DMS53 treated with DMSO at 0.1 percent for 48 hours (cell line): ENCODE results near the gene ZNF184.
"Not testable (repeated sequence)": the region's sequence is repeated elsewhere in the genome, so short reads cannot be mapped to it uniquely, and the experiment has no call there.

ENCODE experiments used
- DNase-seq: peaks from one replicate; lab custom pipeline; 2025; ENCODE audit not compliant: unreplicated experiment; lab: John Stamatoyannopoulos, UW

Gene ZNF184

DNA sequence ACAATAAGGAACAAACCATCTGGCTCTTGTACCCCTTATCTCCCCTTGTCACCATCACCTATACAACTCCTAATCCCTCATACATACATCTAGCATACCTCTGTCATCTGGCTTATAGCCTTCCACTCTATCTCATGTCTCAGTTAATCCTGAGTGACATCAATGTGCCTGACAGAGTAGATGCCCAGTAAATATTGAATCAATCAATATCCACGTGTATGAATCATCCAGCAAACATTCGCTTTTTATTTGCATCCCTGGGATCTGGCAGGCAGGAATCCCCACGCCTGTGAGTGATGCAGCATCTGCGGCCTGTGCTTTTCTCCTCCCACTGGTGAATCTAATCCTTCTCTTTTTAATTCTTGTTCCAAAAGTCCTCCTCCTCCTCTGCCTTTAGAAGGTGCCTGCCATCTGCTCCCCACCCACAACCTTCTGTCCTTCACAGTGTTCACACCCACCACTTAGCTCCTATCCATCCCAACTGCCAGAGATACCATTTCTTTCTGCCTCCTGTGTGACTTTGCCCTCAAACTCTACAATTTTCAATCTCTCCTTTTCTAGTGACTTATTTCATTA, 46.8 kb downstream of the ZNF184 start:
- DNase-seq, result no peak

DNA sequence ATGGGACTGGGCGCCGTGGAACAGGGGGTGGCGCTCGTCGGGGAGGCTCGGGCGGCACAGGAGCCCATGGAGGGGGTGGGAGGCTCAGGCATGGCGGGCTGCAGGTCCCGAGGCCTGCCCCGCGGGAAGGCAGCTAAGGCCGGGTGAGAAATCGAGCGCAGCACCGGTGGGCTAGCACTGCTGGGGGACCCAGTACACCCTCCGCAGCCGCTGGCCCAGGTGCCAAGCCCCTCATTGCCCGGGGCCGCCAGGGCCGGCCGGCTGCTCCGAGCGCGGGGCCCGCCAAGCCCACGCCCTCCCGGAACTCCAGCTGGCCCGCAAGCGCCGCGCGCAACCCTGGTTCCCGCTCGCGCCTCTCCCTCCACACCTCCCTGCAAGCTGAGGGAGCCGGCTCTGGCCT, 48.1 kb downstream of the ZNF184 start:
- not testable (repeated sequence) for DNase-seq

DNA sequence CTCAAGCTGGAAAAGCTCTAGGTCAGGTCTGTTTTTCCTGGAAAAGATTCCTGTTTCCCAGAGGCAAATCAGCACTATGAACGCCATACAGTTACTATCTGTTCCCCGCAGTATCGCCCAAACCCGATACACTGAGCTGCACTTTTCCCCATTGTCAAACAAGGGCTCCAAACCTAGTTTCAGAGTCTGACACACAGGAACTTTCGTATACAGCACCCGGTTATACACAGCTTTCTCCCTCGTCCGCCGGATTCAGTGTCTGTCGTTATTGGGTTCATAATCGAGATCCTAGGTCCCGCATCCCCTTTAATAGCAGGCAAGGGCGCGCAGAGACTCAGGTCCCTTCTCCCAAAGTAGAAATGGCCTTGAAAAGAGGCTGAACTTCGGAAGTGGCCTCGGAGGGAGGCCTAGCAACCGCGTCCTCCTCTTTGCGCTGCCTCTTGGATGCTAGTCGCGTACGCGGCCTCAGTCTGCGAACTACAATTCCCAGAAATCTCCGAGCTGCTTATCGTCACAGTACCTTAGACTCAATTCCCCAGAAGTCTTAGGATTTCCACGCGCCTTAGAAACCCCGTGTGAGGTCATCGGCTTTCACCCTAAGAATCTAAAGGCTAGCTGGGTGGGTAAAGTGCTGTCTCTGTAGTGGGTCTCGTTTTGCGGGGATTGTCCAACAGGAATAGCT, 50.1 kb downstream of the ZNF184 start:
- DNase-seq, result no peak

DNA sequence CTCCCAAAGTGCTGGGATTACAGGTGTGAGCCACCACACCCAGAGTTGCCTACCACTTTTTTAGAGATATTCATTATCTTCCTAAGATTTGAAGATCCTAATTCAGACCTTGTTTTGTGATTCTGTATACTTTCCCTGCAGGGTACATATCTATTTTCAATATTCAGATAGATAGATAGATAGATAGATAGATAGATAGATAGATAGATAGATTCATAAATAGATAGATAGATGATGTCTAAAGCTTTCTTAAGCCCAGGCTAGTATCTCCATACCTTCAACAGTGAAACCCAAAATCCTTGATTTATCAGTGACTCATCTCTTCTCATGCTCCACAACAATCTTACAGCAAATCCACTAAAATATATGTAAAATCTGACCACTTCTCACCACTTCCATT, 53.5 kb downstream of the ZNF184 start:
- DNase-seq, result no peak

DNA sequence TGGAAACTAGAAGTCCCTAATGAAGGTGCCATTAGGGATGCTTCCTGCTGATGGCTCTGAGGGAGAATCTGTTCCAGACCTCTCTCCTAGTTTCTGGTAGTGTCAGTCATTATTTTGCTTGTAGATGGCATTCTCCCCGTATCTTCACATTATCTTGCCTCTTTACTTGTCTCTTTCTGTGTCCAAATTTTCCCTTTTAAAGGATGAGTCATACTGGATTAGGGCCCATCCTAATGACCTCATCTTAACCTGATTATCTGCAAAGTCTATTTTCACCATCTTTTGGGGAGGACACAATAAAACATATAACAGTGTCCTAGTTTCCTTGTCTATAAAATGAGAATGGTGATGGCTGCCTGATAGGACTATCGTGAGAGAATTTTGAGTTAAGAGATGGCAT, 57.0 kb downstream of the ZNF184 start:
- DNase-seq, result no peak

DNA sequence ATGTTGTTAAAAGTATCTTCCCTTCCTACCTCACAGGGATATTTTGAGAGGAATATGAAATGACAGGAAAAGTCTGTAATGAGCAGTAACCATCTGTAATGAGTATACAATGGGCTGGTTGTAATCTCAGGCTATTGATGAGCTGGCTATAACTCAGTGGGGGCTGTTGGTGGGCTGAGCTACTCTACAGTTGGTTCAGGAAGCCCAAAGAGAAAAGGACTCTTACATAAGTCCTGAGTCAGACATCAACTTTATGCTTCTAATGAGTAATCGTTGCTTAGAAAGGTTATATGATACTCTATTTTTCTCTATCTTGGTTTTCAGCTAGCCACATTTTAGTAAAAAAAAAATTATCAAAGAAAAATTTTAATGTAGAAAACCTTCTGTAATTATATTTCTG, 57.9 kb downstream of the ZNF184 start:
- no peak for DNase-seq

DNA sequence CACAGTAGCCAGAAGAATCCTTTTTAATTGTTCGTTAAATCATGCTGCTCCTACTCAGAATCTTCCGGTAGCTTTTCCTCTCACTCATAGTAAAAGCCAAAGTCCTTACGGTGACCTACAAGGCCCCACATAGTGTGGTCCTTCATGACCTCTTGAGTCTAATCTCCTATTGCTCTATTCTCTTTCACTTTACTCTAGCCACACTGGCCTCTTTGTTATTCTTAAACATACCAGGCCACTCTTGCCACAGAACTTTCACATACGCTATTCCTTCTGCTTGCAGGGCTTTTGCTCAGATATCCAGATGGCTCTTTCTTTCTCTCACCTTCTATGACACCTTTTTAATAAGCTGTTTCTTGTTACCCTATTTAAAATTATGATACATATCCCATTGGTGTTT, 58.6 kb downstream of the ZNF184 start:
- DNase-seq, result no peak

DNA sequence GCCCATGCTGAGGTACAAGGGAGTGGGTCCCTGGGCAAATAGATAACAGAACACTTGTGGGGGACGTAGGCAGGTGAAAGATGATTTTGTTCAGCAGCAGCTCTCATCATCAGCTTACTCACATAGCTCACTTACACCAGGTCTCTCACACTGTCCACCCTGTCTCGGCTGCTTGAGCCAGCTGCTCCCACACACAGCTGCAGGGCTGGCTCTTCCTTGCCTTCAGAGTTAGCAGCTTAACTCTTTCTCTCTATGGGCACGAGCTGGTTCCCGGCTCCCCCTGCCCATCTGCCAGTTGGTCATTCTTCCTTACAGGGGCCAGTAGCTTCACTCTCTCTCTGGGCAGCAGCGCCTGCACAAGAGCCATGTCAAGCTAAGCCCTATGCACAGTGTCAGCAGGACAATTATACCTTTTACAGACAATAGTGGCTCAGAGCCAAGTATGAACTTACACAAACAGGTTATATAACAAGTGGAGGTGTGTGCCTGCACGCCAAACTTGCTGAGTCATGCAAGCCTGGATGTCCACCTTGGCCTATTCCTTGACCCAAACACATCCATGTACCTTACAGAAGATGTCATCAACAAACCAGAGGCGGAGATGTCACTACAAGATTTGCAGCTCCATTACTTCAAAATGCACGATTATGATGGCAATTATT, 65.6 kb downstream of the ZNF184 start:
- DNase-seq, result no peak

DNA sequence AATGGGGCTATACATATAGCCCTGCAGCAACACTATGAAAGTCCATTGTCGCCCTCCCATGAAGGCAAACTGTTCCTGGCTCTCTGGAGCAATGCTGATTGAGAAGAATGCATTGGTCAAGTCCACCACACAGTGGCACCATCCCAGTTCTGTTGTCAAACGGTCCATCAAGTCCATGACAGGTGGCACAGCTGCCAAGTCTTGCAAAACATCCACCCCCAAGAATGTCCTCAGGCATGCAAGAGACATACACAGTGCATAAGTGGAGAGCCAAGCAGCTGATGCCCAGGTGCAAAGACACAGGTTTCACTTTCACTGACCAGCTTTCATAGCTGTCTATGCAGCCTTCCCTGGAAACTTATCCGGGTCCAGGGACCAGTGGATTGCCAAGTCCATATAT, 66.8 kb downstream of the ZNF184 start:
- DNase-seq, result no peak

DNA sequence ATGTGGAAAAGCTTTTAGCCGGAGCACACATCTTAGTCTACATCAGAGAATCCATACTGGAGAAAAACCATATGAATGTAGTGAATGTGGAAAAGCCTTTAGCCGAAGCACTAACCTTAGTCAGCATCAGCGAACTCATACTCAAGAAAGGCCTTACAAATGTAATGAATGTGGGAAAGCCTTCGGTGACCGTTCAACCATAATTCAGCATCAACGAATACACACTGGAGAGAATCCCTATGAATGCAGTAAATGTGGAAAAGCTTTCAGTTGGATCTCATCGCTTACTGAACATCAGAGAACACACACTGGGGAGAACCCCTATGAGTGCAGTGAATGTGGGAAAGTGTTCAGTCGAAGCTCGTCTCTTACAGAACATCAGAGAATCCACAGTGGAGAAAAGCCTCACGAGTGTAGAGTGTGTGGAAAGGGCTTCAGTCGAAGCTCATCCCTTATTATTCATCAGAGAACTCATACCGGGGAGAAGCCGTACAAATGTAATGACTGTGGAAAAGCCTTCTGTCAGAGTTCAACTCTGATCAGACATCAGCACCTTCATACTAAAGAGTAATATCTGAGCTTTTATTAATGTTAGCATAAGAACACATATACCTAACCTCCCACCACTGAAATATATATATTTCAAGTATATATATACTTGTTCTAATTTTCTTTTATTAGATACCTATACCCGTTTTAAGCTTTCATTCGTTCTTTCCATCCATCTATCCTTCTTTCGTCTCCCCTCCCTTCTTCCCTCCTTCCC, 71.8 kb downstream of the ZNF184 start:
- DNase-seq, result no peak
